ENCODE measurements around the gene TLCD5. TPM values are rescaled to one million over a fixed set of nuclear protein-coding genes. Genes with fewer than 3 reads are reported as not detected.

The TLCD5 gene
- polyA plus RNA-seq, 1 donor (not counting 4 experiments of a cell fraction or from before 2014, with no cell fraction given) = 4.0 TPM

GRCh38 chr11:120316880-120317688 lies 8.0 kb upstream of the TLCD5 start:
- peak; percentile 59 for DNase-seq (ENCODE audit: low read depth, low spot score)
- TF ChIP-seq EZH2 (IDR thresholded peaks at IDR 0.05; ENCODE audit: low read length) = no peak
- no peak for TF ChIP-seq CTCF (optimal IDR thresholded peaks at IDR 0.05 in 1 of 3, IDR thresholded peaks at IDR 0.05 in 1 of 3, conservative IDR thresholded peaks at IDR 0.05 in 1 of 3; ENCODE audit: extremely low read depth in 1 of 3, insufficient read depth in 2 of 3, low read length in 3 of 3)
- Histone ChIP-seq H3K9me3 (ENCODE audit: control insufficient read depth, low read depth, low read length) (no peaks in the 10 kb centered on the region), H3K36me3 (ENCODE audit: control insufficient read depth in 2 of 2, extremely low read depth in 1 of 2, insufficient read depth in 2 of 2, low read length in 2 of 2) (no peaks in the 10 kb centered on the region), H4K20me1 (ENCODE audit: control insufficient read depth, extremely low read depth, insufficient read depth, low read length) (no peaks in the 10 kb centered on the region), H3K27me3 (ENCODE audit: control insufficient read depth, extremely low read depth, insufficient read depth, low read length) (no peaks in the 10 kb centered on the region), H3K4me3 (ENCODE audit: control insufficient read depth in 2 of 3, extremely low read depth in 1 of 3, insufficient read depth in 2 of 3, low read depth in 1 of 3, low read length in 3 of 3) (peak overlapping the region in 1 of 3 experiments; percentile 15), H3K27ac (ENCODE audit: control insufficient read depth, insufficient read depth, low read length) (peak overlapping the region; percentile 10), H3K79me2 (ENCODE audit: control insufficient read depth, insufficient read depth, low read length) (no peaks in the 10 kb centered on the region), H2AFZ (ENCODE audit: control insufficient read depth, low read length) (peak overlapping the region; percentile 14), H3K4me1 (ENCODE audit: control insufficient read depth, extremely low read depth, insufficient read depth, low read length) (peaks cover 17% of the 10 kb centered on the region), H3K4me2 (ENCODE audit: control insufficient read depth, extremely low read depth, insufficient read depth, low read depth, low read length) (peak overlapping the region; percentile 45), H3K9me1 (ENCODE audit: control insufficient read depth, extremely low read depth, insufficient read depth, low read length) (no peaks in the 10 kb centered on the region), H3K9ac (ENCODE audit: control insufficient read depth, extremely low read depth, insufficient read depth, low read length) (peak overlapping the region; percentile 22)
- dilution Hi-C loops (cut with MboI; ENCODE audit: extremely low pct_ligation_motif_present, low sequenced_read_pairs) = no loop called here
- peak; percentile 92 for FAIRE-seq

- Histone ChIP-seq H3K27ac (ENCODE audit: control insufficient read depth, insufficient read depth, low read length) (no peak overlapping the region), H3K9me1 (ENCODE audit: control insufficient read depth, extremely low read depth, insufficient read depth, low read length) (no peaks in the 10 kb centered on the region), H2AFZ (ENCODE audit: control insufficient read depth, low read length) (no peak overlapping the region), H4K20me1 (ENCODE audit: control insufficient read depth, extremely low read depth, insufficient read depth, low read length) (no peaks in the 10 kb centered on the region), H3K36me3 (ENCODE audit: control insufficient read depth in 2 of 2, extremely low read depth in 1 of 2, insufficient read depth in 2 of 2, low read length in 2 of 2) (no peaks in the 10 kb centered on the region), H3K4me1 (ENCODE audit: control insufficient read depth, extremely low read depth, insufficient read depth, low read length) (peaks cover 17% of the 10 kb centered on the region), H3K4me2 (ENCODE audit: control insufficient read depth, extremely low read depth, insufficient read depth, low read depth, low read length) (no peak overlapping the region), H3K9me3 (ENCODE audit: control insufficient read depth, low read depth, low read length) (no peaks in the 10 kb centered on the region), H3K9ac (ENCODE audit: control insufficient read depth, extremely low read depth, insufficient read depth, low read length) (peak overlapping the region; percentile 22), H3K4me3 (ENCODE audit: control insufficient read depth in 2 of 3, extremely low read depth in 1 of 3, insufficient read depth in 2 of 3, low read depth in 1 of 3, low read length in 3 of 3) (no peak overlapping the region), H3K79me2 (ENCODE audit: control insufficient read depth, insufficient read depth, low read length) (no peaks in the 10 kb centered on the region), H3K27me3 (ENCODE audit: control insufficient read depth, extremely low read depth, insufficient read depth, low read length) (no peaks in the 10 kb centered on the region)
- no peak for FAIRE-seq
- DNase-seq (ENCODE audit: low read depth, low spot score) = no peak
- dilution Hi-C loops (cut with MboI; ENCODE audit: extremely low pct_ligation_motif_present, low sequenced_read_pairs) = no loop called here
- TF ChIP-seq EZH2 (IDR thresholded peaks at IDR 0.05; ENCODE audit: low read length) = no peak
- no peak for TF ChIP-seq CTCF (optimal IDR thresholded peaks at IDR 0.05 in 1 of 3, IDR thresholded peaks at IDR 0.05 in 1 of 3, conservative IDR thresholded peaks at IDR 0.05 in 1 of 3; ENCODE audit: extremely low read depth in 1 of 3, insufficient read depth in 2 of 3, low read length in 3 of 3)
These were observed 7.2 kb upstream of the TLCD5 start for GRCh38 chr11:120317689-120318480.
